AG20443 (cell line): Measurements from ENCODE around the gene CA11.
"Not testable (repeated sequence)": the region's sequence is repeated elsewhere in the genome, so short reads cannot be mapped to it uniquely, and the experiment has no call there.

ENCODE experiments used
- DNase-seq: peaks from one replicate; pipeline ENCODE4 v3.0.0; 2012; ENCODE audit warnings: low spot score, mixed read lengths

The CA11 gene

DNA sequence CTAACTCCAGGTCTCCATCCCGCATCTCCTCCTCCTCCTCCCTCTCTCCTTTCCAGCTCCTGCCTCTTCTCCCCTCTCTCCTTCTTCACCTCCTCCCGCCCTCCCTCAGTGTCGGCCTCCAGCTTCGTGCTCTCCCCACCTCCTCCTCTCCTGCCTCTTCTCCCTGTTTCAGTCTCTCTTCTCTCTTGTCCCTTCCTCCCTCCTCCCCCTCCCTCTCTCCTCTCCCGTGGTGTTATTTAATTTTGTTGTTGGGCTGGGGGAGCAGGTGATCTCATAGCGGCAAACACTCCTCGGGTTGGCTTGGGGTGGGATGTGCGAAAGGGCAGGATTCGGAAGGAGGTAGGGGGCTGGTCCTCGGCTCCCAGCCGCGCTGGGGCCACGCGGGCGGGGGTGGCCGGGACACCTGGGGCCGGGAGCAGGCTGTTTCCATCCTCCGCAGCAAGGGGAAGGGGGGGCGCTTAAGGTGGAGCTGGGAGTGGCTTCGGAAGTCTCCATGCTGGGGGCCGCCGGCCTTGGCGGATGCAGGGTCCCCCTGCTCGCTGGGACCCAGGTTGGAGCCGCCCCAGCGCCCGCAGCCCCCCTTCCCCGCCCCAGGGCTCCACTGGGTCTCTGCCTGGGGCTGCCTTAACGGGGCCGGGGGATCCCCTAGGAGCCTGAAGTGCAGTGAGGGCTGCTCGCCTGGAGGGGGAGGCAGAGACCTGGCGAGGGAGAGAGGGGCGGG lies at the start of gene CA11:
CA11 (minus strand) TSS at position 187 of the 721 bp plus-strand sequence. CDS start 555 bp downstream, outside the sequence.
- peak; percentile 90 for DNase-seq

DNA sequence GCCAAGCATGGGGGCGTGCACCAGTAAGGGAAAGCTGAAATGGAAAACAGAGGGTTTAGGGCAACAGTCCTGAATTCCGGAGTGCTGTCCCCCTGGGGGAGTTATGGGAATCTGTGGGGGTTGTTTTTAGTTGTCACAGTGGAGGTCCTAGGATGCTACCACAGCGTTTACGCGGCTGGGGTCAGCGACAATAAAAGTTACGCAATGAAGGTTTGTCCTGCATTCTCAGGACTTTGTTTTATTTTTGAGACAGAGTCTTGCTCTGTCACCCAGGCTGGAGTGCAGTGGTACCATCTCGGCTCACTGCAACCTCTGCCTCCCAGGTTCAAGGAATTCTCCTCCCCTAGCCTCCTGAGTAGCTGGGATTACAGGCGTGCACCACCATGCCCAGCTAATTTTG lies 47.6 kb upstream of the CA11 start:
- DNase-seq = not testable (repeated sequence)

DNA sequence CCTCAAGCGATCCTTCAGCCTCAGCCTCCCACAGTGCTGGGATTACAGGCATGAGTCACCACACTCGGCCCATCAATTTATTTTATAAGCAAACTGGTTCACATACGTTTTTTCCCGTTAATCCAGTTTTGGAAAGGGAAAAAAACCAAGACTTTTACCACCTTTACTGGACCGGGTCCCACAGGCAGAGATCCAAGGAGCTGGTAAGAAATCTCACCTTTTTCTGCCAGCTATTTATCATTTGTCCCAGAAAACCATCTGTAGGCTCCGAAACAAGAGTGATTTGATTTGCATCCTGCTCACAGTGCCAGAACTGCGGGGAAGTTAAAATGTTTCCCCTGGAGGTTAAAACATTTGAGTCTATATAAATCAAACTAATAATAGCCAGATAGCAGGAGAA lies 43.5 kb upstream of the CA11 start:
- DNase-seq = no peak

DNA sequence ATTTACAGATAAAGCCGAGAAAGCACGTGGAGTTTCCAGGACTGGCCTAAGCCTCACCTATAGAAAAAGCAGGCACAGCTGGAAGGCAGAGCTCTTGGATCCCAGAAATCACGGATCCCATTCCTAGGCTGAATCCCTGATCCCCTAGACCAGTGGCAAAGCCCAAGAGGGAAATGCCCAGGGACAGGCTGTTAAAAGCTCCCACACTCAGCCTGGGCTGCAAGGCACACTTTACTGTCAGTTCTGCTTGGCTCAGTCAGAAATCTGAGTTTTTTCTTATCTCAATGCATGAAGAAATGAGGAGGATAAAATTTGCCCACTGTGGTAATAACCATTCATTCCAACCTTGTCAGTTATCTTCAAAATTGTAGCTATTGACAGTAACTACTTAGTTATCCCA lies 41.8 kb upstream of the CA11 start:
- DNase-seq = no peak

GRCh38 chr19:48686637-48687036 lies 40.6 kb upstream of the CA11 start:
- DNase-seq = not testable (repeated sequence)

- DNase-seq = no peak
Observed at GRCh38 chr19:48686088-48686487, 40.1 kb upstream of the CA11 start.

- no peak for DNase-seq
Observed at GRCh38 chr19:48685583-48685982, 39.6 kb upstream of the CA11 start.

DNA sequence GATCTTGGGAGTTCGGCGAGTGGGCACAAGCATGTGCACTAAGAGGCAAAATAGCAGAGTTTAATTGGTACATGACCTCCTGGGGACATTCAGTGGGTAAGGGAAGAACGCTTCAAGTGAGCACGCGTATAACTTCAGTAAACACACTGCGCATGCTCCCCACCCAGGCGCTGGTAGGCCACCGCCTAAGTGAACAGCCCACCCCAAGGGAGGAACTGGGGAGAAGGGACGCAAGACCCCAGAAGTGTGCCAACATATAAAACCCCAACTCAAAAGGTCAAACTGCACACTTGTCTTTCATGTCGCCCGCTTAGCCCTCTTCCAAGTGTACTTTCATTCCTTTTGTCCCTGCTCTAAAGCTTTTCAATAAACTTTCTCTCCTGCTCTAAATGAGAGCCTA lies 37.4 kb upstream of the CA11 start:
- no peak for DNase-seq

DNA sequence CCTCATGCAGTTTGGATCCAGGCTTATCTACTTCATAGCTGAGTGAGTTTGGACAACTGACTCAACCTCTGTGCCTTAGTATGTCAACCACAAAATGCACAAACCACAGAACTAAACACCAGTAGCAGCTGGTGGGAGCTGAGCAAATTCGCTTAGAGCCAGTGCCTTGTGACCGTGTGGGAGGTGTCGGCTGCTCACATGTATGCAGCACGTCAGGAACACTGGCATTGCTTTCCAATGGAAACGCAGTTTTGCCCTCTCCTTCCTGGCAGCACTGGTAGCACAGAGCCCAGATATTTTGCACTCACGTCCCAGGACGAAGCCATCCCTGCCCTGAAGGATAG lies 35.1 kb upstream of the CA11 start:
- peak; percentile 59 for DNase-seq

DNA sequence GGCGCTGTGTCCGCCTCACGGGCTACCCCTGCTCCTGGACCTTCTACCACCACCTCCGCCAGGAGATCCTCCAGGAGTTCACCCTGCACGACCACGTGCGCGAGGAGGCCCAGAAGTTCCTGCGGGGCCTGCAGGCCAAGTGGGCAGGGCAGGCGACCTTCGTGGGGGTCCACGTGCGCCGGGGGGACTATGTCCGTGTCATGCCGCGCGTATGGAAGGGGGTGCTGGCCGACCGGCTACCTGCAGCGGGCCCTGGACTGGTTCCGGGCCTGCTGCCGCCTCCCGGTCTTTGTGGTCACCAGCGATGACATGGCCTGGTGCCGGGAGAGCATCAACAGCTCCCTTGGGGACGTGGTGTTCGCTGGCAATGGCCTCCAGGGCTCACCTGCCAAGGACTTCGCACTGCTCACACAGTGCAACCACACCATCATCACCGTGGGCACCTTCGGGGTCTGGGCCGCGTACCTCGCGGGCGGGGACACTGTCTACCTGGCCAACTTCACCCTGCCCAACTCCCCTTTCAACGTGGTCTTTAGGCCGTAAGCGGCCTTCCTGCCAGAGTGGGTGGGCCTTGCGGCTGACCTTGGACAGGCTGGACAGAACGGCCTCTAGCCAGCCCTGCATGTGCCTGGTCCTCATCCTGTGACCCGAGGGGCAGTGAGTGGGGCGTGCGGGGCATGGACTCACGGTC lies 34.6 kb upstream of the CA11 start:
- no peak for DNase-seq

- DNase-seq = not testable (repeated sequence)
Observed at GRCh38 chr19:48680006-48680405, 34.0 kb upstream of the CA11 start.

- DNase-seq = no peak
Observed at GRCh38 chr19:48678201-48678600, 32.2 kb upstream of the CA11 start.

DNA sequence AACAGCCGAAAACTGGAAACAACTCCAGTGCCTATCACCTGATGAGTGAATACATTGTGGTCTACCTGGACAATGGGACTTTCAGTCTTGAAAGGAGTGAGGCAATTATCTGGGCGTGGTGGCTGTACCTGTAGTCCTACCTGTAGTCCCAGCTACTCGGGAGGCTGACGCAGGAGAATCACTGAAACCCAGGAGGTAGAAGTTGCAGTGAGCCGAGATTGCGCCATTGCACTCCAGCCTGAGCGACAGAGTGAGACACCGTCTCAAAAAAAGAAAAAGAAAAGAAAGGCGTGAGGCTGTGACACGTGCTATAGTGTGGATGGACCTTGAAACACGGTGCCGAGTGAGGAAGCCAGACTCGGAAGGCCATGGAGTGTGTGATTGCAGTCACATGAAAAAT lies 30.9 kb upstream of the CA11 start:
- no peak for DNase-seq

DNA sequence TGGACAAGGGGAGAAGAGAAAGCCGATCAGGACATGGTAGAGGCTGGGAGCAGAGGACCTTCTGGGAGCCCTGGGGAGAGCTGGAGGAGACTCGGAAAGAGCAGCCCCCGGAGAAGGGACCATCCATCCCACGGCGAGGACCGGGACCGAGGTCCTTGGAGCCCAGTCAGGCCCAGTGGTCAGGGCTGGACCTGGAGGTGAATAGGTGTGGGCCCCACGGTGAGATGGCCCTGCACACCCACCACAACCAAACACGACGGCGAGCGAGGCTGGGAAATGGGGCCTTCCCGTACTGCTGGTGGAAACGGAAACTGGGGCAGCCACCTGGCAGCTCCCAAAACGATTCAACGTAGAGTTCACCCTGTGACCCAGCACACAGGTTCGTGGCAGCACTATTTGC lies 30.5 kb upstream of the CA11 start:
- DNase-seq = no peak

GRCh38 chr19:48674921-48675824 lies 29.2 kb upstream of the CA11 start:
- DNase-seq = peak; percentile 94

- no peak for DNase-seq
Observed at GRCh38 chr19:48674216-48674809, 28.3 kb upstream of the CA11 start.

DNA sequence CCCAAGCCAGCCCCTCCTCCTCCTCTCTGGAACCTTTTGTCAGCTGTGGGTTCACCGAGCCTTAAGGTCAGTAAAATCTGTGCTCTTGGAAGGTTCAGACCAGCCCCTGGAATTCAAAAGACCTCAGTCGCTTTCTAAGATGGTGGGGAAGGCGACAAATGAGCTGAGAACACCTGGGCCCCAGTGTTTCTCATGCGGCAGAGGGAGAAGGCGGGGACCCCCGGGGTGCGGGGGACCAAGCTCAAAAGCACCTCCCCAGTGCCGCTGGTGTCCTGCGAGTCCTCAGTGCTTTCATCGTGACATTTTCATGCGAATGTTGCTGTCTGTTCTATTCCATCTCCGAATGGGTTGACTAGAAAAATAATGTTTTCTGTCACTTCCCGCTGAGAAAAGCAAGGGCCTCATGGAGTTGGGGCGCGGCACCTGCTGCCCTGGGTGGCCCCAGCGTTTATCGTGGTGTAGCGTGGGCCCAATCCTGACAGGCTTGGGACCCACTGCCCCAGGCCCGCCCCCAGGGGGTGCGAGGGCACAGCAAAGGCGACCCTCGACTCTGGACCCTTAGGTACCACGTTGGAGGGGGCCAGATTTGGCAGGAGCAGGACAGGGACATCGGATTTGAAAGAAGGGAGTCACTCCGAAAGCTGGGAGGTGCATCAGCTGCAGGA lies 27.6 kb upstream of the CA11 start:
- no peak for DNase-seq

GRCh38 chr19:48672994-48673393 lies 27.0 kb upstream of the CA11 start, which contains the start of gene NTN5:
Gene NTN5 (minus strand): TSS chr19:48673017. CDS start chr19:48670986, 2,031 bp downstream.
- no peak for DNase-seq

DNA sequence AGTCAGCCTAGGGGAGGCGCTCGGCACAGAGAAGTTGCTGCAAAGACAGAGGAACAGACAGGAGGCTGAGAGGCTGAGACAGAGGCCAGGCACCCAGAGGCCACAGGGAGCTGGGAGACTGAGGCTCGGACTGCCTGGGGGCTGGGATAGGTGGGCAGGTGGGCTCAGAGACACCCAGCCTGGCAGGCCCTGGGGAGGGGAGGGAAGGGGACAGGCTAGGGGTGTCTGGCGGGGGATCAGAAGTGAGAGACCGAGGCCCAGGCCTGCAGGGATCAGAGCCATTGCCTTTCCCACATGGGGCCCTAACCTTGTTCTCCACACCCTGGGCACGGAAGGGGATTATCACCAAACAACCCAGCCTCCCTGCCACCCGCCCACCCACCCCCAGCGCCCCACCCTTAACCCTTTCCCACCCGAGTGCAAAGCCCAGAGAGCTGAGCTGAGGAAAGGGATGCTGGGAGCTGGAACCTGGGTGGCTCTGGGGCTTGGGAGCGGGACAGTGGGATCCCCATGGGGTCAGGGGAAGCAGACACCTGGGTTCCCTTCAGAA lies 25.5 kb upstream of the CA11 start:
- no peak for DNase-seq

DNA sequence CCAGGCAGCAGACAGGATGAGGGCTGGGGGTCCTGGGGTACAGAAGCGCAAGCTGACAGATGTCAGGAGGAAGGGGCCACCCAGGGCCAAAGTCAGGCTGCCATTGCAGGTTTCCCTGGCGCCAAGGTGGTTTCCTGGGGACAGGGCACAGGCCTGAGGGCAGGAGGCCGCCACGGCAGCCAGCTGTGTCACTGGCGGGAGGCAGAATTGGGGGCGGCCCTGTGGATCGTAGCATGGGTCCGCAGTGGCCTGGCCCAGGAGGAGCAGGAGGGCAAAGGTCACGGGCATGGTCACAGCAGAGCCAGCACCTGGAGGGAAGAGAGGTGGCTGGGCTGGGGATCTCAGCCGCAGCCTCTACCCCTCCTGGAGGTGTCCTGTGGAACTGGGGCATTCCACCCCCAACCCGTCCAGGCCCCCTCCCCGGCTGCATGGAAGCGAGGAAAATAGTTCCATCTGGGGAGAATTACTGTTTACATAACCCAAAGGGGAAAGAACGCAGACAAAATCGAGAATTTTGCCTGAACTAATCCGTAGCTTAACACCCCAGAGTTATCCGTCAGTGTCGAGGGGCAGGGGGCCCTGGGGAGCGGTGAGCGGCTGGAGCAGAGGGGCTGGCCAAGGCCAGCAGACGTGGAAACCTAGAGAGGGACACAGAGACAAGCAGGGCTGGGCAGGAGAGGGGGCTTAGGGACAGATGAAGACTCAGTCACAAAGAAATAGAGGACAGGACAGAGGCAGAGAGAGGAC lies 24.9 kb upstream of the CA11 start:
- DNase-seq = no peak
